Effector memory CD4-positive, alpha-beta T cell (primary cell): Measurements from ENCODE around the gene MBNL1.
A peak's percentile ranks its signal among the peaks of the same experiment; 100 is the strongest.
"Not testable (repeated sequence)": the region's sequence is repeated elsewhere in the genome, so short reads cannot be mapped to it uniquely, and the experiment has no call there.

Source experiments
- DNase-seq, 3 donors: peaks; one replicate each; pipeline ENCODE4 v3.0.0-alpha.2; 2020
- H3K27ac ChIP-seq: 2 replicates; pipeline ENCODE4 v1.7.0; 2013; ENCODE audit warnings: mild to moderate bottlenecking, low read length, moderate library complexity; ENCODE audit not compliant: insufficient read depth, poor library complexity, severe bottlenecking
- H3K27me3 ChIP-seq: replicated peaks from 2 replicates; pipeline ENCODE4 v1.7.0; 2013; ENCODE audit warnings: mild to moderate bottlenecking, low read length; ENCODE audit not compliant: insufficient read depth, control insufficient read depth, poor library complexity, severe bottlenecking
- H3K36me3 ChIP-seq: 2 replicates; pipeline ENCODE4 v1.7.0; 2013; ENCODE audit warnings: mild to moderate bottlenecking, low read length, moderate library complexity; ENCODE audit not compliant: control insufficient read depth, insufficient read depth
- H3K4me1 ChIP-seq: 2 replicates; pipeline ENCODE4 v1.7.0; 2013; ENCODE audit warnings: low read length, mild to moderate bottlenecking; ENCODE audit not compliant: control insufficient read depth, insufficient read depth, poor library complexity, severe bottlenecking
- H3K4me3 ChIP-seq: 2 replicates; pipeline ENCODE4 v1.7.0; 2013; ENCODE audit warnings: low read length, low read depth, mild to moderate bottlenecking; ENCODE audit not compliant: insufficient read depth, poor library complexity, severe bottlenecking
- H3K9me3 ChIP-seq: 2 replicates; pipeline ENCODE4 v1.7.0; 2013; ENCODE audit warnings: mild to moderate bottlenecking, low read length, moderate library complexity; ENCODE audit not compliant: control insufficient read depth

MBNL1 gene

GRCh38 chr3:152428577-152428976 lies 159.8 kb downstream of the MBNL1 start:
- no peaks in the 10 kb centered on the region for H3K4me1 ChIP-seq
- H3K36me3 ChIP-seq = peaks cover 25% of the 10 kb centered on the region
- no peak overlapping the region for H3K4me3 ChIP-seq
- H3K27me3 ChIP-seq = no peaks in the 10 kb centered on the region
- no peak overlapping the region for H3K27ac ChIP-seq
- no peak for DNase-seq
- no peaks in the 10 kb centered on the region for H3K9me3 ChIP-seq

- H3K27me3 ChIP-seq = no peaks in the 10 kb centered on the region
- H3K9me3 ChIP-seq = peaks cover 4% of the 10 kb centered on the region
- H3K4me1 ChIP-seq = no peaks in the 10 kb centered on the region
- no peak for DNase-seq
- H3K4me3 ChIP-seq = no peak overlapping the region
- peak overlapping the region; percentile 11 for H3K27ac ChIP-seq
- H3K36me3 ChIP-seq = peaks cover 31% of the 10 kb centered on the region
Measured at GRCh38 chr3:152430223-152431002, 161.7 kb downstream of the MBNL1 start.

GRCh38 chr3:152434142-152434541 lies 165.4 kb downstream of the MBNL1 start:
- peaks cover 27% of the 10 kb centered on the region for H3K36me3 ChIP-seq
- H3K27ac ChIP-seq = no peak overlapping the region
- peaks cover 8% of the 10 kb centered on the region for H3K4me1 ChIP-seq
- peaks cover 4% of the 10 kb centered on the region for H3K9me3 ChIP-seq
- H3K4me3 ChIP-seq = no peak overlapping the region
- DNase-seq = no peak
- no peaks in the 10 kb centered on the region for H3K27me3 ChIP-seq

- not testable (repeated sequence) for H3K27ac ChIP-seq, H3K4me1 ChIP-seq, H3K4me3 ChIP-seq, DNase-seq, H3K27me3 ChIP-seq, H3K9me3 ChIP-seq
- peaks cover 26% of the 10 kb centered on the region for H3K36me3 ChIP-seq
Measured at GRCh38 chr3:152435210-152435609, 166.5 kb downstream of the MBNL1 start.

- peaks cover 4% of the 10 kb centered on the region for H3K9me3 ChIP-seq
- H3K27ac ChIP-seq = no peak overlapping the region
- no peak overlapping the region for H3K4me3 ChIP-seq
- H3K27me3 ChIP-seq = no peaks in the 10 kb centered on the region
- peaks cover 16% of the 10 kb centered on the region for H3K36me3 ChIP-seq
- no peak for DNase-seq
- peaks cover 8% of the 10 kb centered on the region for H3K4me1 ChIP-seq
Measured at GRCh38 chr3:152436707-152437590, 168.2 kb downstream of the MBNL1 start.

GRCh38 chr3:152438181-152438580 lies 169.5 kb downstream of the MBNL1 start:
- peaks cover 4% of the 10 kb centered on the region for H3K9me3 ChIP-seq
- H3K27me3 ChIP-seq = no peaks in the 10 kb centered on the region
- H3K27ac ChIP-seq = no peak overlapping the region
- peaks cover 6% of the 10 kb centered on the region for H3K36me3 ChIP-seq
- peaks cover 8% of the 10 kb centered on the region for H3K4me1 ChIP-seq
- no peak overlapping the region for H3K4me3 ChIP-seq
- DNase-seq = no peak

- peaks cover 8% of the 10 kb centered on the region for H3K4me1 ChIP-seq
- H3K27ac ChIP-seq = no peak overlapping the region
Measured at GRCh38 chr3:152438706-152439105, 170.0 kb downstream of the MBNL1 start.

GRCh38 chr3:152440243-152440642 lies 171.5 kb downstream of the MBNL1 start:
- not testable (repeated sequence) for H3K36me3 ChIP-seq, H3K27me3 ChIP-seq, H3K27ac ChIP-seq, H3K4me1 ChIP-seq, H3K4me3 ChIP-seq, H3K9me3 ChIP-seq, DNase-seq

More at GRCh38 chr3:152438706-152439105, 170.0 kb downstream of the MBNL1 start:
- Histone ChIP-seq H3K9me3 (peaks cover 4% of the 10 kb centered on the region), H3K27me3 (no peaks in the 10 kb centered on the region), H3K36me3 (peaks cover 4% of the 10 kb centered on the region), H3K4me3 (no peak overlapping the region)
- no peak for DNase-seq

- H3K4me1 ChIP-seq = no peaks in the 10 kb centered on the region
- DNase-seq = no peak
- peaks cover 22% of the 10 kb centered on the region for H3K36me3 ChIP-seq
- no peaks in the 10 kb centered on the region for H3K9me3 ChIP-seq
- H3K27me3 ChIP-seq = no peaks in the 10 kb centered on the region
- H3K27ac ChIP-seq = peak overlapping the region; percentile 20
- no peak overlapping the region for H3K4me3 ChIP-seq
Measured at GRCh38 chr3:152443212-152444023, 174.7 kb downstream of the MBNL1 start.
